MCF 10A (cell line): Measurements from ENCODE around the gene CADM3. TPM values are rescaled to one million over a fixed set of nuclear protein-coding genes. Genes with fewer than 3 reads are reported as not detected.

Source experiments
- BruUV-seq: library from RNA; stranded (reverse); fragments of 400-500 nt; replicated peaks from 2 replicates; lab custom pipeline; 2021; lab: Mats Ljungman, UMichigan
- CTCF ChIA-PET: fragments of 300-600 bp; sonication (Branson Sonifier 250); formaldehyde crosslinking; extraction: SDS; loops from one replicate; lab custom pipeline; 2021; ENCODE audit warnings: antibody characterized with exemption, inconsistent platforms; lab: Yijun Ruan, JAX
- POLR2A ChIA-PET: fragments of 300-600, 350-650 bp; sonication (Branson Sonifier 250); formaldehyde crosslinking; extraction: SDS; loops from one replicate; lab custom pipeline; 2020; ENCODE audit warnings: antibody characterized with exemption, inconsistent platforms; lab: Yijun Ruan, JAX
- DNase-seq: peaks from one replicate; pipeline ENCODE4 v3.0.0-alpha.2; 2018; ENCODE audit not compliant: unreplicated experiment
- H3K27ac Mint-ChIP-seq: one replicate; pipeline ENCODE4 v1.8.0; 2022; ENCODE audit warnings: mild to moderate bottlenecking, low read depth, mixed read lengths; ENCODE audit not compliant: unreplicated experiment
- H3K27me3 Mint-ChIP-seq: one replicate; pipeline ENCODE4 v1.8.0; 2022; ENCODE audit warnings: mixed read lengths; ENCODE audit not compliant: insufficient read depth, unreplicated experiment
- H3K36me3 Mint-ChIP-seq: one replicate; pipeline ENCODE4 v1.8.0; 2022; ENCODE audit warnings: mild to moderate bottlenecking, moderate library complexity, mixed read lengths; ENCODE audit not compliant: insufficient read depth, unreplicated experiment
- H3K4me1 Mint-ChIP-seq: one replicate; pipeline ENCODE4 v1.8.0; 2022; ENCODE audit warnings: mixed read lengths; ENCODE audit not compliant: insufficient read depth, unreplicated experiment
- H3K4me3 Mint-ChIP-seq: one replicate; pipeline ENCODE4 v1.8.0; 2022; ENCODE audit warnings: mild to moderate bottlenecking, moderate library complexity, mixed read lengths; ENCODE audit not compliant: unreplicated experiment
- H3K9me3 Mint-ChIP-seq: one replicate; pipeline ENCODE4 v1.8.0; 2022; ENCODE audit warnings: mixed read lengths; ENCODE audit not compliant: unreplicated experiment
- intact Hi-C: fragments of 100-400 bp; cut with micrococcal nuclease; formaldehyde crosslinking; loops from 2 replicates; pipeline ENCODE4 v1.14.1; 2022
- total RNA-seq: library from RNA; stranded (reverse); gene quantifications from 2 replicates; pipeline ENCODE4 v1.2.3, GENCODE V29; 2022
- TF ChIP-seq, protein P1 (sequence below): fragments of 200-600 bp; IDR thresholded peaks from one replicate; pipeline ENCODE4 v1.8.0; 2022; ENCODE audit warnings: antibody characterized with exemption, mild to moderate bottlenecking; ENCODE audit not compliant: unreplicated experiment

The CADM3 gene
- total RNA-seq, 1 experiment from 2014 or later, result 222 TPM

DNA sequence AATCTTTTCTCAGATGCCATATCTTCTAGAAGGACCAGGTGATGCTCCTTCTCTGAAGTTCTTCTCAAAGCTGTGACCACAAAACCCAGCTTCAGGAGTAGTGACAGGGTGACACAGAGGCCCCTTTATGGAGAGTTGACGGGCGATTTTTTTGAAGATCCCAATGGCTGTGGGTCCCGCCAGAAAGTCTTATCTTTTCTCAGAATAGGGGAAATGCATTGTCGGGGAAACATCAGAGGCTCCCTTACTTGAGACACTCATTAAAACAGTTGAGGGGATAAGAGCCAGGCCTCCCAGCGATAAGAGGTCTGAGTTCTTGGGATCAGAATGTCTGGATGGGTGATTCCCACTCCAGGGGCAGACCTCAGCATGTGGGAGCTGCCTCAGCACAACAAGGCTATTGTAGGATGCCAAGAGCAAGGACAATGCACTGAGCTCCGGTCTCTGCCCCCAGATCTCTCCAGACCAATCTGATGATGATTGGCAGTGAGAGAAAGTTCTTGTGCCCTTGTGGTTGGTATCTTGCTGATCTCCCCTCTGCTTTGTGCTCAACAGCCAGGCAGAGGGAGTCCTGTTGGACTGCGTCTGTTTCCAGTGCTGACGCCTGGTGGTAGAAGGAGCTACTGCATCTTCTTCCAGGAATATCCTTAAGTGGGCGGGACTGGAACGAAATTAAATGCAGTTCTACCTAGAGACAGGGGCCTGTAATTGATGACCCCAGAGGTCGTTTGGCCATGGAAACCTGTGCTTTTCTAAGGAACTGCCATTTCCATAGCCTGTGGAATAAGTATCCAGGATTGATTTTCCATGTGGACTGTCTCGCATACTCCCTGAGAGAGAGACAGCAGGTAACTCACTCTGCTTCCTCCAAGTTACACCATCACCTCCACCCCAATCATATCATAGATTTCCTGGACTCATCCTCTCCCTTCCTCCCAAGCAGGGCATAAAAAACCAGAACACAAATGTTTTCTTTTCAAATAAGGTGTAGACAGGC is 26.4 kb downstream of the CADM3 start:
- Mint-ChIP-seq H3K4me3 (no peak overlapping the region), H3K27me3 (no peaks in the 10 kb centered on the region), H3K27ac (no peak overlapping the region), H3K9me3 (no peaks in the 10 kb centered on the region), H3K4me1 (peaks cover 32% of the 10 kb centered on the region), H3K36me3 (peaks cover 94% of the 10 kb centered on the region)
- intact Hi-C loops, result loop anchor here (1.0 kb wide), 5 partner anchors 37 to 693 kb away; partner anchors contain the start of gene DUSP23
- BruUV-seq, result no TSS peak
- CTCF ChIA-PET, result interaction anchor here (0.5 to 12.7 kb wide), 61 partner anchors 9 to 1963 kb away, joined by 3 to 386 read pairs (median 4); partner anchors contain the start of genes ACKR1, CADM3, CD1E and DUSP23
- peak; percentile 88 for DNase-seq
- TF ChIP-seq, protein P1, sequence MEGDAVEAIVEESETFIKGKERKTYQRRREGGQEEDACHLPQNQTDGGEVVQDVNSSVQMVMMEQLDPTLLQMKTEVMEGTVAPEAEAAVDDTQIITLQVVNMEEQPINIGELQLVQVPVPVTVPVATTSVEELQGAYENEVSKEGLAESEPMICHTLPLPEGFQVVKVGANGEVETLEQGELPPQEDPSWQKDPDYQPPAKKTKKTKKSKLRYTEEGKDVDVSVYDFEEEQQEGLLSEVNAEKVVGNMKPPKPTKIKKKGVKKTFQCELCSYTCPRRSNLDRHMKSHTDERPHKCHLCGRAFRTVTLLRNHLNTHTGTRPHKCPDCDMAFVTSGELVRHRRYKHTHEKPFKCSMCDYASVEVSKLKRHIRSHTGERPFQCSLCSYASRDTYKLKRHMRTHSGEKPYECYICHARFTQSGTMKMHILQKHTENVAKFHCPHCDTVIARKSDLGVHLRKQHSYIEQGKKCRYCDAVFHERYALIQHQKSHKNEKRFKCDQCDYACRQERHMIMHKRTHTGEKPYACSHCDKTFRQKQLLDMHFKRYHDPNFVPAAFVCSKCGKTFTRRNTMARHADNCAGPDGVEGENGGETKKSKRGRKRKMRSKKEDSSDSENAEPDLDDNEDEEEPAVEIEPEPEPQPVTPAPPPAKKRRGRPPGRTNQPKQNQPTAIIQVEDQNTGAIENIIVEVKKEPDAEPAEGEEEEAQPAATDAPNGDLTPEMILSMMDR, result peak; percentile 95
- POLR2A ChIA-PET, result interaction anchor here (0.6 to 2.7 kb wide), 9 partner anchors 9 to 656 kb away, joined by 3 to 18 read pairs (median 3); no protein-coding TSS in a partner anchor

- DNase-seq, result no peak
- Mint-ChIP-seq H3K27ac (no peak overlapping the region), H3K4me1 (peaks cover 44% of the 10 kb centered on the region), H3K9me3 (no peaks in the 10 kb centered on the region), H3K4me3 (no peak overlapping the region), H3K27me3 (no peaks in the 10 kb centered on the region), H3K36me3 (peaks cover 94% of the 10 kb centered on the region)
- TF ChIP-seq, protein P1, result no peak
- BruUV-seq, result no TSS peak
- CTCF ChIA-PET, result interaction anchor here (0.6 to 12.7 kb wide), 7 partner anchors 10 to 575 kb away, joined by 3 to 386 read pairs (median 100); partner anchors contain the start of genes ACKR1 and CADM3
- intact Hi-C loops, result no loop called here
- POLR2A ChIA-PET, result interaction anchor here (1.5 kb wide), 1 partner anchor 11 kb away, joined by 3 read pairs; no protein-coding TSS in a partner anchor
Observed at GRCh38 chr1:159199901-159200300, 28.5 kb downstream of the CADM3 start.

GRCh38 chr1:159200769-159201168 is 29.4 kb downstream of the CADM3 start:
- H3K4me1 Mint-ChIP-seq, result peaks cover 53% of the 10 kb centered on the region
- no peaks in the 10 kb centered on the region for H3K9me3 Mint-ChIP-seq
- no peak for DNase-seq
- H3K4me3 Mint-ChIP-seq, result no peak overlapping the region
- ChIA-PET POLR2A (interaction anchor here (0.7 to 1.5 kb wide), 2 partner anchors 10 to 80 kb away, joined by 3 read pairs; no protein-coding TSS in a partner anchor), CTCF (interaction anchor here (7.1 to 12.7 kb wide), 4 partner anchors 11 to 574 kb away, joined by 92 to 386 read pairs (median 140); partner anchors contain the start of gene CADM3)
- intact Hi-C loops, result no loop called here
- peaks cover 85% of the 10 kb centered on the region for H3K36me3 Mint-ChIP-seq
- TF ChIP-seq, protein P1, result no peak
- H3K27ac Mint-ChIP-seq, result no peak overlapping the region
- H3K27me3 Mint-ChIP-seq, result no peaks in the 10 kb centered on the region
- BruUV-seq, result no TSS peak
